RWPE2 (cell line): ENCODE data around the gene RASGRP2.

Experiments
- ATAC-seq: fragments of 200-7000 bp; cut with Tn5 transposase; 3 replicates; pipeline ENCODE4 v1.9.1; 2021; ENCODE audit warnings: low read depth
- DNase-seq: peaks from one replicate; pipeline ENCODE4 v3.0.0-alpha.2; 2020; ENCODE audit warnings: low spot score
- H3K27ac ChIP-seq: fragments of 450-650 bp; 2 replicates; pipeline ENCODE4 v1.5.1; 2017; ENCODE audit warnings: mild to moderate bottlenecking; ENCODE audit not compliant: poor library complexity, severe bottlenecking
- H3K27me3 ChIP-seq: fragments of 250-450 bp; sonication (Bioruptor Pico); 2 replicates; pipeline ENCODE4 v1.5.1; 2021; ENCODE audit warnings: mild to moderate bottlenecking, moderate library complexity; ENCODE audit not compliant: insufficient read depth, poor library complexity, severe bottlenecking
- H3K36me3 ChIP-seq: fragments of 250-450 bp; sonication (Bioruptor Pico); 2 replicates; pipeline ENCODE4 v1.5.1; 2020; ENCODE audit warnings: low read depth, mild to moderate bottlenecking, moderate library complexity
- H3K4me1 ChIP-seq: fragments of 250-450 bp; sonication (Bioruptor Pico); 2 replicates; pipeline ENCODE4 v1.5.1; 2021; ENCODE audit warnings: mild to moderate bottlenecking, moderate library complexity; ENCODE audit not compliant: insufficient read depth, poor library complexity, severe bottlenecking
- H3K4me3 ChIP-seq: fragments of 250-450 bp; sonication (Bioruptor Pico); 2 replicates; pipeline ENCODE4 v1.5.1; 2021; ENCODE audit warnings: mild to moderate bottlenecking, moderate library complexity; ENCODE audit not compliant: severe bottlenecking
- H3K9me3 ChIP-seq: fragments of 250-450 bp; sonication (Bioruptor Pico); 2 replicates; pipeline ENCODE4 v1.5.1; 2021; ENCODE audit warnings: mild to moderate bottlenecking, moderate library complexity; ENCODE audit not compliant: severe bottlenecking
- TF ChIP-seq, protein P1 (sequence below): fragments of 450-650 bp; IDR thresholded peaks from one replicate; pipeline ENCODE4 v1.5.1; 2017; ENCODE audit warnings: mild to moderate bottlenecking, moderate library complexity; ENCODE audit not compliant: poor library complexity, severe bottlenecking

RASGRP2 gene

DNA sequence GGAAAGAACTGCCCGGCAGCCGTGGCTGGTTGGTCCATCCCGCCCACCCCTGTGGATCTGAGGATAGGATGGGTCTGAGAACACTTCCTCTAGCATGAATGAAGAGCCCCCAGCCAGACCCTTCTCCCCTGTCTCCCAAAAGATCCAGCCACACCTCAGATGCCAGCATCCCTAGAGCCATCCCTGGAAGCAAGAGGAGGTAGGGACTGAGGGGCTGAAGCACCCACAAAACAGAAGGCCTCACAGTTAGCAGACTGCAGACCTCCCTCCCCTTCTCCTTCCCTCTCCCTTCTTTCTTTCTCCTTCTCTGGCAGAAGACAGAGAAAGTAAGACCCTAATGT, 22.6 kb downstream of the RASGRP2 start:
- peaks cover 47% of the 10 kb centered on the region for H3K27me3 ChIP-seq
- TF ChIP-seq, protein P1, sequence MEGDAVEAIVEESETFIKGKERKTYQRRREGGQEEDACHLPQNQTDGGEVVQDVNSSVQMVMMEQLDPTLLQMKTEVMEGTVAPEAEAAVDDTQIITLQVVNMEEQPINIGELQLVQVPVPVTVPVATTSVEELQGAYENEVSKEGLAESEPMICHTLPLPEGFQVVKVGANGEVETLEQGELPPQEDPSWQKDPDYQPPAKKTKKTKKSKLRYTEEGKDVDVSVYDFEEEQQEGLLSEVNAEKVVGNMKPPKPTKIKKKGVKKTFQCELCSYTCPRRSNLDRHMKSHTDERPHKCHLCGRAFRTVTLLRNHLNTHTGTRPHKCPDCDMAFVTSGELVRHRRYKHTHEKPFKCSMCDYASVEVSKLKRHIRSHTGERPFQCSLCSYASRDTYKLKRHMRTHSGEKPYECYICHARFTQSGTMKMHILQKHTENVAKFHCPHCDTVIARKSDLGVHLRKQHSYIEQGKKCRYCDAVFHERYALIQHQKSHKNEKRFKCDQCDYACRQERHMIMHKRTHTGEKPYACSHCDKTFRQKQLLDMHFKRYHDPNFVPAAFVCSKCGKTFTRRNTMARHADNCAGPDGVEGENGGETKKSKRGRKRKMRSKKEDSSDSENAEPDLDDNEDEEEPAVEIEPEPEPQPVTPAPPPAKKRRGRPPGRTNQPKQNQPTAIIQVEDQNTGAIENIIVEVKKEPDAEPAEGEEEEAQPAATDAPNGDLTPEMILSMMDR = no peak

DNA sequence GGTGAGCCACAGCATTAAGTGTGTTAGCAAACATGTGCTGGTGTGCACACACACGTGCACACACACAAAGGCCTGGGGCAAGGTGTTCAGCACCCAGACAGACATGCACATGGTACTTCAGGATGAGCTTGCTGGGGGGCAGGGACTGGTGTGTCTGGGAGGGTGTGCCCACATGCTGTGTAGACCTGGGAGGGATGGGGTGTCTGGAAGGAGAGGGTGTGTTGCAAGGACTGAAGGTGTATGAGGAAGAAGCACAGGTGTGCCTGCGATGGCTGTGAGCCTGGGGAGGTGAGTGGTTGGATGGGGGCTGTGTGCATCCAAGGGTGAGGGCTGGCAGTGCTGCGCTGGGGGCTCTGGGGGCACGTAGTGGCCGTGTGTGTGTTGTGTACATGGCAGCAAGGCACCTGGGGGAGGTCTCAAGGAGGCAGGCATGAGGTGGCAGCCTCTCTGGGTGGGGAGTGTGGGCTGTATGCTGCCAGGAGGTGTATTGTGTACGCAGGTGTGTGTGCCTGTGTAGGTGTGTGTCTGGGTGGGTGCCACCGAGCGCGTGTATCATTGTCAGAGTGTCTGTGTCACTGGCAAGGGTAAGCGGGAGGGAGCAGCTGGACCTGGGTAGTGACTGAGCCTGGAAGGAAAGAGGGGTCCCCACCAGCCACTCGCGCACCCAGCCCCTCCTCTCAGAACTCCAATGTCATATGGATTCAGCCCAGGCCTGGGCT, 23.1 kb downstream of the RASGRP2 start:
- H3K27ac ChIP-seq = no peak overlapping the region
- H3K4me3 ChIP-seq = no peak overlapping the region
- no peaks in the 10 kb centered on the region for H3K36me3 ChIP-seq
- TF ChIP-seq, protein P1 = no peak
- peaks cover 50% of the 10 kb centered on the region for H3K27me3 ChIP-seq
- no peak for ATAC-seq
- no peaks in the 10 kb centered on the region for H3K4me1 ChIP-seq
- no peaks in the 10 kb centered on the region for H3K9me3 ChIP-seq
- DNase-seq = peak; percentile 52

More for the DNA sequence above, 22.6 kb downstream of the RASGRP2 start:
- no peaks in the 10 kb centered on the region for H3K9me3 ChIP-seq
- no peak overlapping the region for H3K4me3 ChIP-seq
- H3K36me3 ChIP-seq = no peaks in the 10 kb centered on the region
- DNase-seq (no peak), ATAC-seq (no peak)
- H3K27ac ChIP-seq = no peak overlapping the region
- no peaks in the 10 kb centered on the region for H3K4me1 ChIP-seq

DNA sequence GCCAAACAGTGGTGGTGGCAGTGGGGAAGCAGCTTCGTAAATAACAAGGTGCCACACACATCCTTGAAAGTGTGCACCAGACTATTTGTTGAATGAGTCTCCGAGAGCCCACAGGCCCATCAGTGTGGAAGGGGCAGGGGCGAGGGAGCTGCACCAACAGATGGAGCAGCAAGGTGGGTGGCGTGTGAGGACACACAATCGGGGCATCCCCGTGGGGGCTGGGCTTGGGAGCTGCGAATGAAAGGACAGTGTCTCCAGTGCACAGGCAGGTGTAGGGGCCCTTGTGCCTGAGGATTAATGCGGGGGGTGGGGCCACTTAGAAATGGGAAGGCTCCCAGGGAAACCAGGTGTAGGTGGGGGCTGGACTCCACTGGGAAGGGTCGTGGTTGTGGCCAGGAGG, 23.8 kb downstream of the RASGRP2 start:
- TF ChIP-seq, protein P1 = no peak
- no peak for ATAC-seq
- H3K4me1 ChIP-seq = no peaks in the 10 kb centered on the region

DNA sequence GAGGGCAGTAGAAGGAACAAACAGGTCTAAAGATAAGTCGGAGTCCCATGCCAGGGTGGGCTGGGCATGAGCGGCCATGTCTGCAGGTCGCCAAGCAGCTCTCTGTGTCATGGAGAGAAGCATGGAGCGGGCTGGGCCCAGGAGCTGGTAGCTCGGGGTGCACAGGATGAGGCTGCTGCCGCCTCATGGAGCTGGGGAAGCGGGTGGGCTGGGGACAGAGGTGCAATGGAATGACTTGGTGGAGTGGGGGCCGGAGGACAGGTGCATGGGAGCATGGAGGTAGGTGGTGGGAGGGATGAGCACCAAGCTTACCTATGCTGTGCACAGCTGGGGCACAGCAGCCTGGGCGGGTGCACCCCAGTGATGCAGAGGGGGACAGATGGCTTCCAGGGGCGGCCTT, 24.5 kb downstream of the RASGRP2 start:
- DNase-seq = no peak
- Histone ChIP-seq H3K4me3 (no peak overlapping the region), H3K27me3 (peaks cover 64% of the 10 kb centered on the region), H3K9me3 (no peaks in the 10 kb centered on the region), H3K27ac (no peak overlapping the region), H3K4me1 (no peaks in the 10 kb centered on the region), H3K36me3 (no peaks in the 10 kb centered on the region)
- TF ChIP-seq, protein P1 = no peak
- ATAC-seq = no peak

More for the DNA sequence above, 23.8 kb downstream of the RASGRP2 start:
- Histone ChIP-seq H3K27ac (no peak overlapping the region), H3K4me3 (no peak overlapping the region), H3K9me3 (no peaks in the 10 kb centered on the region), H3K27me3 (peaks cover 56% of the 10 kb centered on the region), H3K36me3 (no peaks in the 10 kb centered on the region)
- DNase-seq = peak; percentile 60

DNA sequence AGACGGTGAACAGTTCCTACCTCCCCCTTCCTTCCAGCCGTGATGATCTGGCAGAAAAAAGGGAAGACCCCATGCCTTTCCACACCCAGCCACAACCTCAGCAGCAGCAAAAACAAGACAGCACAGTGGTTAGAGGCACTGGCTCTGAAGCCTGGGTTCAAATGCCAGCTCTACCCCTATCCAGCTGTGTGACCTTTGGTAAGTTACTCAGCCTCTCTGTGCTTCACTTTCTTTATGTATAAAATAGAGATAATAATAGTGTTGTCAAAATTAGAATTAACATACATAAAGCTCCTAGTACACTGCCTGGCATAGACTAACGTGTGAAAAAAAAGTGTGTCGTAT, 25.2 kb downstream of the RASGRP2 start:
- H3K27ac ChIP-seq = no peak overlapping the region
- ATAC-seq (no peak), DNase-seq (no peak)
- H3K4me1 ChIP-seq = no peaks in the 10 kb centered on the region
- H3K4me3 ChIP-seq = no peak overlapping the region
- peaks cover 70% of the 10 kb centered on the region for H3K27me3 ChIP-seq
- TF ChIP-seq, protein P1 = no peak
- H3K36me3 ChIP-seq = no peaks in the 10 kb centered on the region
- H3K9me3 ChIP-seq = no peaks in the 10 kb centered on the region
